GM19397 (cell line): Measurements from ENCODE around the gene CEBPZ.

Experiments used
- ATAC-seq: cut with Tn5 transposase; IDR thresholded peaks from one replicate; pipeline ENCODE4 v1.9.1; 2021; ENCODE audit warnings: mild to moderate bottlenecking, moderate library complexity; ENCODE audit not compliant: unreplicated experiment

CEBPZ gene

DNA sequence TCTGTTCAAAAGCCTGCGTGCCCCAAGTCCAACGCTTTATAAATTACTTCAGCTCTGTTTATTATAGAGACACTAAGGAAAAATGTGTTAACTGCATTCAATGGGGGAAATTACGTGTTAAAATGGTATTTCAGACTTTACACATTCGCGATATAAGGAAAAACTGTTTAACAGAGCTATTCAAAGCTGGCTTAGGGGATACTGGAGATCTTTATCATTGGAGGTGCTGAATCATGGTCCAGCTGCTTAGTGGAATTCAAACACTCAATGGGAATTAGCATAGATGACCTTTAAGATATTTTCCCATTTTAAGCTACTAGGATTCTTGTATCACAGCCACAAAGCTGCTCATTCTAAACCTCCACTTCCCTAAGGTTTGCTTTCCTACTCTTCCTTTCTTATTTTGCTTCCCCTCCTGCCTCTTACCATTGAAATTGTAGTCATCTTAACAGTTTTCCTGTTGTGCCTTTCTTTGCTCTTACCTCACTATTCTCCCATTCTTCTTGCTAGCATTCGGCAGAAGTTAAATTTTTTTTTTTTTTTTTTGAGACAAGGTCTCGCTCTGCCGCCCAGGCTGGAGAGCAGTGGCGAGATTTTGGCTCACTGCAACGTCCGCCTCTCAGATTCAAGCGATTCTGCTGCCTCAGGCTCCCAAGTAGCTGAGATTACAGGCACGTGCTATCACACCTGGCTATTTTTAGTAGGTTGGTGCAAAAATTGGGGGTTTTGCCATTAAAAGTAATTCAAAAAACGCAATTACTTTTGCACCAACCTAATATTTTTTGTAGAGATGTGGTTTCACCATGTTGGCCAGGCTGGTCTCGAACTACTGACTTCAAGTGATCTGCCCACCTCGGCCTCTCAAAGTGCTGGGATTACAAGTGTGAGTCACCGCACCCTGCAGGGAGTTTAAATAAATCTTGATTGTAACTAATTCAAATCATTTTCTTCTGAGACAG, 49.4 kb downstream of the CEBPZ start:
- no peak for ATAC-seq

GRCh38 chr2:37180640-37181039, 50.8 kb downstream of the CEBPZ start:
- ATAC-seq = no peak

GRCh38 chr2:37180006-37180639, 51.3 kb downstream of the CEBPZ start:
- no peak for ATAC-seq

GRCh38 chr2:37173741-37174140, 57.7 kb downstream of the CEBPZ start:
- ATAC-seq = no peak

DNA sequence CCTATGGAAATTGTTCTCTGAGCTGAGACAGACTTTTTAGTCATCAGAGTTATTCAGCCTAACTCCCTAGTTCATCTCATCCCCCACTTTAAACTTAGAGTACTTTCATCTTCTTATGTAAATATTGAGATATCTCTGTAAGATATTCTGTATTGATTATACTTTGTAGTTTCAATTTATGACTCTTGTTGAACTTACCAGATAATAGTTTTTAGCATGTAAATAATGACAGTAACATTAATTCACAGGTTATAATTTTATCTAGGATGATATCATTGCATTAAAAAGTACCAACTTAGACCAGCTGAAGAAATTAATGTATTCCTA, 59.8 kb downstream of the CEBPZ start:
- no peak for ATAC-seq

- ATAC-seq = no peak
Measured at GRCh38 chr2:37168217-37168981, 63.0 kb downstream of the CEBPZ start.

DNA sequence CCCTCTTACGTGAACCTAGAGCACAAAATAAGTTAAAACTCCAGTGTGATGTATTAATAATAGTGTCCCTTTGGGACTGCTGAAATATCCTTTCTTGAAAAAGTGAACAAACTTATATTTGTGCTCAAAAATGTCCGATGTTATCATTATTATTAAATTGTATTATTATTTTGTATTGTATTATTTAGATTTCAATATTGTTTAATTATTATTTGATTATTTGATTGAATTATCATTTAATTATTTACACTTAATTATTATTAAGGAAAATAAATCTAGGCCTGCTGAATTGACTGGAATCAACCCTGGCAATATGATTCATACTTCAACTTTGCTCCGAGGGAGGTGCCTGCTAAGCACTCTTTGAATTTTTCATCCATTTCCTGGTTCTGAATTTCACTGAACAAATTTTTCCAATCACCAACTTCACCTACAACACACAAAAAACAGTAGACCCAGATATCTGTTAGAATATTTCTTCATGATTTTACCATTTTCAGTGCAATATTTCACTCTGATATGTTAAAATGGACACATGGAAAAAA, 63.7 kb downstream of the CEBPZ start:
- ATAC-seq = no peak

DNA sequence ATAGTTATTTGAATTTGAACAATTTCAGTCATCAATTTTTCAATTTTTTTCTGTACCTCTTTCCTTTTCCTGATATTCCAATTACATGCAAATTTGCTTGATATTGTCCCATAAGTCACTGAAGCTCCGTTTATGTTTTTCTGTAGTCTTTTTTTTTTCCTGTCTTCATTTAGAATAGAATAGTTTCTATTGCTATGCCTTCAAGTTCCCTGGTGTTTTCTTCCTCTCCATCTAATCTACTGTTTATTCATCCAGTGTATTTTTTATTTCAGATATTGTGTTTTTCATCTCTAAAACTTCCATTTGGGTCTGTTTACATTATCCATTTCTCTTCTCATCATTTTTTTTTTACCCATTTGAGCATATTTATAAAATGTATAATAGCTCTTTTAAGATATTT, 66.6 kb downstream of the CEBPZ start:
- no peak for ATAC-seq

- peak; percentile 82 for ATAC-seq
Measured at GRCh38 chr2:37156857-37157714, 74.3 kb downstream of the CEBPZ start, which contains the start of gene EIF2AK2. EIF2AK2 (minus strand) TSS chr2:37156980; CDS start chr2:37147806, 9,174 bp downstream.

GRCh38 chr2:37156071-37156856, 75.1 kb downstream of the CEBPZ start:
- ATAC-seq = peak; percentile 41

DNA sequence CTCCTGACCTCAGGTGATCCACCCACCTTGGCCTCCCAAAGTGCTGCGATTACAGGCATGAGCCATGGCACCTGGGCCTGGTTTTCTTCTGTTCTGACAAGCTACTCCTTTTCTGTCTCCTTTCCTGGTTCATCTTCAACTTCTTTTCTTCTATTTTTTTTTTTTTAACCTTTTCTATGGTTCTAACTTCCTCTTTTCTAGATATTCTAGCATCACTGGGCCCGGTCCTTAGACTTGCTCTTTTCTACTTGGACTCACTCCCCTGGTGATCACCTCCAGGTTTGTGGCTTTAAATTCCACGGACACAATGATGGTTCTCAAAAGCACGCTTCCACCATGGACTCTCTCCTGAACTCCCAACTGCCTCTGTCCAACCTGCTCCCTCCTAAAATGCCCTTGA, 76.6 kb downstream of the CEBPZ start:
- ATAC-seq = no peak

- no peak for ATAC-seq
Measured at GRCh38 chr2:37153224-37153623, 78.2 kb downstream of the CEBPZ start.
